ENCODE data around the gene ACYP1. TPM values are rescaled to one million over a fixed set of nuclear protein-coding genes. Genes with fewer than 3 reads are reported as not detected.

The ACYP1 gene
- total and polyA plus RNA-seq, 9 of the 15 experiments (the other 6 are each of a cell fraction or from before 2014, with no cell fraction given), result 19.9 to 113 (median 52.3) TPM

DNA sequence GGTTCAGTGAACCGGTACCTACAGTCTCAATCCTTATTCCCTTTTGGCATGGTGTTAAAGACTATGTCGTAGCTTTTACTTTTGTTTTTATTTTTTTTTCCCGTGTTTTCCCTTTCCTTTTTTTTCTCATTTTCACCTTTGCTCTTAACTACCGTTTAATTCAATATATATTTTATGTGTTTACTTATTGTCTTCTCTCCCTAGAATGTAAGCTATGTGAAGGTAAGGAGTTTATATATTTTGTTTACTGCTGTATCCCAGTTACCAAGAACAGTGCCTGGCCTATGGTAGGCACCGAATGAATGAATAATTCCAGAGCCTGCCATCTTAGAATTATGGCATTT, 12.3 kb downstream of the ACYP1 start:
- no peaks in the 10 kb centered on the region for H3K27me3 ChIP-seq (ENCODE audit: control insufficient read depth in 2 of 2, insufficient read depth in 2 of 2, low read length in 2 of 2)
- peak overlapping the region; percentile 69 to 95; a peak in 3 of 4 replicates for H3K9ac ChIP-seq (ENCODE audit: insufficient read depth in 1 of 2, low read depth in 2 of 2, low read length in 2 of 2)
- ChIA-PET POLR2A (interaction anchor here (1.2 to 1.3 kb wide), 2 partner anchors 13 to 18 kb away, joined by 3 to 7 read pairs; partner anchors contain the start of genes ACYP1 and ZC2HC1C), CTCF (ENCODE audit: low intra/inter-chr PET ratio) (no interaction called here)
- FAIRE-seq (no peak), DNase-seq (ENCODE audit: extremely low read depth in 1 of 4, low spot score in 3 of 4) (no peak), ATAC-seq (no peak)
- peak overlapping the region; percentile 87 for H2AFZ ChIP-seq (ENCODE audit: low read depth, low read length)
- TF ChIP-seq, protein P1, sequence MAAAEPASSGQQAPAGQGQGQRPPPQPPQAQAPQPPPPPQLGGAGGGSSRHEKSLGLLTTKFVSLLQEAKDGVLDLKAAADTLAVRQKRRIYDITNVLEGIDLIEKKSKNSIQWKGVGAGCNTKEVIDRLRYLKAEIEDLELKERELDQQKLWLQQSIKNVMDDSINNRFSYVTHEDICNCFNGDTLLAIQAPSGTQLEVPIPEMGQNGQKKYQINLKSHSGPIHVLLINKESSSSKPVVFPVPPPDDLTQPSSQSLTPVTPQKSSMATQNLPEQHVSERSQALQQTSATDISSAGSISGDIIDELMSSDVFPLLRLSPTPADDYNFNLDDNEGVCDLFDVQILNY (CRISPR knock-in tag; IDR thresholded peaks at IDR 0.05), result no peak
- 0 out of 2 replicates have a peak, but pooled peaks have one; percentile 3 for TF ChIP-seq L3MBTL2 (IDR thresholded peaks at IDR 0.05)
- TF ChIP-seq GTF2E2 (tag; IDR thresholded peaks at IDR 0.05), result no peak
- TF ChIP-seq, protein P2, sequence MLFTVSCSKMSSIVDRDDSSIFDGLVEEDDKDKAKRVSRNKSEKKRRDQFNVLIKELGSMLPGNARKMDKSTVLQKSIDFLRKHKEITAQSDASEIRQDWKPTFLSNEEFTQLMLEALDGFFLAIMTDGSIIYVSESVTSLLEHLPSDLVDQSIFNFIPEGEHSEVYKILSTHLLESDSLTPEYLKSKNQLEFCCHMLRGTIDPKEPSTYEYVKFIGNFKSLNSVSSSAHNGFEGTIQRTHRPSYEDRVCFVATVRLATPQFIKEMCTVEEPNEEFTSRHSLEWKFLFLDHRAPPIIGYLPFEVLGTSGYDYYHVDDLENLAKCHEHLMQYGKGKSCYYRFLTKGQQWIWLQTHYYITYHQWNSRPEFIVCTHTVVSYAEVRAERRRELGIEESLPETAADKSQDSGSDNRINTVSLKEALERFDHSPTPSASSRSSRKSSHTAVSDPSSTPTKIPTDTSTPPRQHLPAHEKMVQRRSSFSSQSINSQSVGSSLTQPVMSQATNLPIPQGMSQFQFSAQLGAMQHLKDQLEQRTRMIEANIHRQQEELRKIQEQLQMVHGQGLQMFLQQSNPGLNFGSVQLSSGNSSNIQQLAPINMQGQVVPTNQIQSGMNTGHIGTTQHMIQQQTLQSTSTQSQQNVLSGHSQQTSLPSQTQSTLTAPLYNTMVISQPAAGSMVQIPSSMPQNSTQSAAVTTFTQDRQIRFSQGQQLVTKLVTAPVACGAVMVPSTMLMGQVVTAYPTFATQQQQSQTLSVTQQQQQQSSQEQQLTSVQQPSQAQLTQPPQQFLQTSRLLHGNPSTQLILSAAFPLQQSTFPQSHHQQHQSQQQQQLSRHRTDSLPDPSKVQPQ (CRISPR knock-in tag; IDR thresholded peaks at IDR 0.05; ENCODE audit: borderline replicate concordance), result no peak
- TF ChIP-seq TRIM24 (IDR thresholded peaks at IDR 0.05), result 0 out of 4 replicates have a peak, but pooled peaks of 1 of the 2 experiments have one; percentile 7
- TF ChIP-seq HDAC1 (IDR thresholded peaks at IDR 0.05), result 0 out of 4 replicates have a peak, but pooled peaks of 1 of the 2 experiments have one; percentile 2
- TF ChIP-seq NFIC (IDR thresholded peaks at IDR 0.05), result 0 out of 2 replicates have a peak, but pooled peaks have one; percentile 7
- TF ChIP-seq BACH1 (tag; IDR thresholded peaks at IDR 0.05), result no peak
- no peaks in the 10 kb centered on the region for H3K9me3 ChIP-seq (replicated peaks; ENCODE audit: control insufficient read depth, insufficient read depth, low read depth, low read length)
- 33% methylated on average over 3 of the region's 5 CpGs for WGBS (ENCODE audit: insufficient coverage, low coverage, missing lambda C conversion rate)
- H3K9me1 ChIP-seq (ENCODE audit: control insufficient read depth, insufficient read depth, low read length), result no peaks in the 10 kb centered on the region
- H4K20me1 ChIP-seq (replicated peaks; ENCODE audit: control insufficient read depth, insufficient read depth, low read length), result no peaks in the 10 kb centered on the region
- no TSS peak for BruUV-seq (replicated peaks)
- H3K79me2 ChIP-seq (ENCODE audit: control insufficient read depth, insufficient read depth, low read length), result peaks cover 22% of the 10 kb centered on the region
- H3K27ac ChIP-seq (ENCODE audit: extremely low read depth, low read depth, low read length), result peak overlapping the region; percentile 82; the same call in 1 of the 3 replicates
- peak overlapping the region; percentile 53 for H3K4me3 ChIP-seq
- in situ Hi-C loops (cut with MboI), result no loop called here
- intact Hi-C loops (cut with micrococcal nuclease), result no loop called here
- H3K4me2 ChIP-seq (ENCODE audit: insufficient read depth, low read length), result peak overlapping the region; percentile 80; the same call in 1 of the 2 replicates
- H3K4me1 ChIP-seq (replicated peaks in 1 of 2; ENCODE audit: control insufficient read depth in 2 of 2, insufficient read depth in 2 of 2, low read length in 2 of 2), result peaks cover 0 to 9% of the 10 kb centered on the region in 2 experiments; a peak in 4 of 5 replicates
- peaks cover 8% of the 10 kb centered on the region; the same call in 2 of the 3 replicates for H3K36me3 ChIP-seq (ENCODE audit: control insufficient read depth, insufficient read depth, low read length)
